ENCODE data around the gene FAM193A. TPM values are rescaled to one million over a fixed set of nuclear protein-coding genes. Genes with fewer than 3 reads are reported as not detected.

FAM193A gene
- total RNA-seq, 1 experiment from 2014 or later = 38.2 TPM

GRCh38 chr4:2755821-2756690 is 219.6 kb downstream of the FAM193A start, which contains the start of gene TNIP2:
Gene TNIP2, minus strand, starts transcription at chr4:2756336. Its CDS starts 47 bp downstream, at chr4:2756289.
- 0 out of 2 replicates have a peak, but pooled peaks have one; percentile 10 for TF ChIP-seq CTCF (conservative IDR thresholded peaks at IDR 0.05; ENCODE audit: low read depth, low read length)
- TF ChIP-seq EZH2 (IDR thresholded peaks at IDR 0.05; ENCODE audit: borderline replicate concordance, low read depth, low read length, poor library complexity, severe bottlenecking) = no peak
- ChIA-PET CTCF (no interaction called here), POLR2A (ENCODE audit: low non-redundant PET) (no interaction called here)
- H3K9me3 ChIP-seq (ENCODE audit: low read depth, low read length, poor library complexity, severe bottlenecking) = no peaks in the 10 kb centered on the region
- no peaks in the 10 kb centered on the region for H3K4me1 ChIP-seq (ENCODE audit: insufficient read depth, low read length, poor library complexity, severe bottlenecking)
- no peaks in the 10 kb centered on the region for H3K36me3 ChIP-seq (ENCODE audit: insufficient read depth, low read length, poor library complexity, severe bottlenecking)
- intact Hi-C loops (cut with micrococcal nuclease; ENCODE audit: unreplicated experiment) = no loop called here
- peak within 1 kb of the TSS; percentile 77 for H3K27ac ChIP-seq (ENCODE audit: low read depth, low read length, poor library complexity, severe bottlenecking)
- BruUV-seq (replicated peaks) = no TSS peak
- peak within 1 kb of the TSS; percentile 77 for H3K4me3 ChIP-seq (ENCODE audit: low read depth, low read length, poor library complexity, severe bottlenecking)
- no peaks in the 10 kb centered on the region for H3K27me3 ChIP-seq (replicated peaks; ENCODE audit: insufficient read depth, low read depth, low read length, poor library complexity)
- DNase-seq (ENCODE audit: low spot score) = peak; percentile 71

GRCh38 chr4:2756691-2757350 is 220.4 kb downstream of the FAM193A start:
- no peaks in the 10 kb centered on the region for H3K36me3 ChIP-seq (ENCODE audit: insufficient read depth, low read length, poor library complexity, severe bottlenecking)
- BruUV-seq (replicated peaks) = no TSS peak
- no peak overlapping the region for H3K27ac ChIP-seq (ENCODE audit: low read depth, low read length, poor library complexity, severe bottlenecking)
- no peaks in the 10 kb centered on the region for H3K27me3 ChIP-seq (replicated peaks; ENCODE audit: insufficient read depth, low read depth, low read length, poor library complexity)
- TF ChIP-seq EZH2 (IDR thresholded peaks at IDR 0.05; ENCODE audit: borderline replicate concordance, low read depth, low read length, poor library complexity, severe bottlenecking) (no peak), CTCF (conservative IDR thresholded peaks at IDR 0.05; ENCODE audit: low read depth, low read length) (no peak)
- DNase-seq (ENCODE audit: low spot score) = no peak
- POLR2A ChIA-PET (ENCODE audit: low non-redundant PET) = no interaction called here
- no peaks in the 10 kb centered on the region for H3K4me1 ChIP-seq (ENCODE audit: insufficient read depth, low read length, poor library complexity, severe bottlenecking)
- CTCF ChIA-PET = no interaction called here
- peak overlapping the region; percentile 77 for H3K4me3 ChIP-seq (ENCODE audit: low read depth, low read length, poor library complexity, severe bottlenecking)
- intact Hi-C loops (cut with micrococcal nuclease; ENCODE audit: unreplicated experiment) = no loop called here
- H3K9me3 ChIP-seq (ENCODE audit: low read depth, low read length, poor library complexity, severe bottlenecking) = no peaks in the 10 kb centered on the region

- TF ChIP-seq EZH2 (IDR thresholded peaks at IDR 0.05; ENCODE audit: borderline replicate concordance, low read depth, low read length, poor library complexity, severe bottlenecking) = no peak
- TF ChIP-seq CTCF (conservative IDR thresholded peaks at IDR 0.05; ENCODE audit: low read depth, low read length) = no peak
- Histone ChIP-seq H3K9me3 (ENCODE audit: low read depth, low read length, poor library complexity, severe bottlenecking) (no peaks in the 10 kb centered on the region), H3K4me3 (ENCODE audit: low read depth, low read length, poor library complexity, severe bottlenecking) (no peak overlapping the region), H3K27ac (ENCODE audit: low read depth, low read length, poor library complexity, severe bottlenecking) (no peak overlapping the region), H3K27me3 (replicated peaks; ENCODE audit: insufficient read depth, low read depth, low read length, poor library complexity) (no peaks in the 10 kb centered on the region), H3K4me1 (ENCODE audit: insufficient read depth, low read length, poor library complexity, severe bottlenecking) (no peaks in the 10 kb centered on the region), H3K36me3 (ENCODE audit: insufficient read depth, low read length, poor library complexity, severe bottlenecking) (no peaks in the 10 kb centered on the region)
- POLR2A ChIA-PET (ENCODE audit: low non-redundant PET) = no interaction called here
- CTCF ChIA-PET = no interaction called here
- no TSS peak for BruUV-seq (replicated peaks)
- intact Hi-C loops (cut with micrococcal nuclease; ENCODE audit: unreplicated experiment) = no loop called here
- no peak for DNase-seq (ENCODE audit: low spot score)
Observed at GRCh38 chr4:2757426-2757825, 221.0 kb downstream of the FAM193A start.
